Endothelial cell of umbilical vein (primary cell): ENCODE results near the gene MAPK6. TPM values are rescaled to one million over a fixed set of nuclear protein-coding genes. Genes with fewer than 3 reads are reported as not detected.

Experiments
- BruUV-seq: library from RNA; stranded (reverse); fragments of 400-500 nt; replicated peaks from 2 replicates; lab custom pipeline; 2021; lab: Mats Ljungman, UMichigan
- CTCF ChIA-PET: fragments of 300-600, 350-600 bp; sonication (Branson Sonifier 250); formaldehyde crosslinking; loops from one replicate; lab custom pipeline; 2021; ENCODE audit warnings: antibody characterized with exemption, inconsistent platforms; lab: Charles Lee
- POLR2A ChIA-PET: fragments of 300-600, 350-600 bp; sonication (Branson Sonifier 250); formaldehyde crosslinking; loops from one replicate; lab custom pipeline; 2021; ENCODE audit warnings: antibody characterized with exemption, inconsistent platforms; lab: Charles Lee
- DNase-seq: peaks from one replicate; pipeline ENCODE4 v3.0.0-alpha.2; 2011; ENCODE audit warnings: low read depth, low spot score
- FAIRE-seq: peaks from 2 replicates; lab custom pipeline; 2011; peaks lifted over from hg19 to GRCh38; lab: Jason Lieb, UNC
- H2AFZ ChIP-seq: 2 replicates; pipeline ENCODE4 v1.6.0; 2012; ENCODE audit warnings: low read depth, low read length, control low read depth, inconsistent platforms
- H3K27ac ChIP-seq: 2 replicates; pipeline ENCODE4 v1.5.1; 2011; ENCODE audit warnings: low read depth, mild to moderate bottlenecking, control low read depth, low read length, moderate library complexity; ENCODE audit not compliant: insufficient read depth
- H3K27me3 ChIP-seq, 2 experiments: 2 replicates each; pipeline versions ENCODE4 v1.6.0 to v1.6.1; 2011; ENCODE audit warnings: low read length in 2 of 2, mixed read lengths in 1 of 2; ENCODE audit not compliant: control insufficient read depth in 2 of 2, insufficient read depth in 2 of 2
- H3K36me3 ChIP-seq, 2 experiments: 2 replicates in 1 of 2; 3 replicates in 1 of 2; pipeline ENCODE4 v1.5.1; 2011; ENCODE audit warnings: low read length in 2 of 2, mild to moderate bottlenecking in 1 of 2, moderate library complexity in 1 of 2; ENCODE audit not compliant: control insufficient read depth in 2 of 2, insufficient read depth in 2 of 2; ENCODE audit errors: extremely low read depth in 1 of 2
- H3K4me1 ChIP-seq: 3 replicates; pipeline ENCODE4 v1.5.1; 2011; ENCODE audit warnings: mild to moderate bottlenecking, low read length; ENCODE audit not compliant: control insufficient read depth, insufficient read depth; ENCODE audit errors: extremely low read depth
- H3K4me2 ChIP-seq: 2 replicates; pipeline ENCODE4 v1.6.1; 2011; ENCODE audit warnings: low read length, control low read depth, mixed read lengths; ENCODE audit not compliant: insufficient read depth
- H3K4me3 ChIP-seq, 3 experiments: fragments of 200-600 bp in 1 of 3; sonication (generic), shearing (Covaris generic) in 1 of 3; replicated peaks in 1 of 3; 2 replicates each; pipeline ENCODE4 v1.5.1; 2011 to 2016; ENCODE audit warnings: control low read depth in 3 of 3, low read length in 3 of 3, mild to moderate bottlenecking in 2 of 3, inconsistent platforms in 1 of 3, low read depth in 1 of 3, moderate library complexity in 1 of 3; ENCODE audit not compliant: insufficient read depth in 1 of 3
- H3K79me2 ChIP-seq: 2 replicates; pipeline ENCODE4 v1.6.0; 2012; ENCODE audit warnings: low read length, inconsistent platforms; ENCODE audit not compliant: control insufficient read depth, insufficient read depth
- H3K9ac ChIP-seq: replicated peaks from 2 replicates; pipeline ENCODE3; 2011; ENCODE audit warnings: low read length, control low read depth; ENCODE audit not compliant: insufficient read depth; ENCODE audit errors: extremely low read depth
- H3K9me1 ChIP-seq: replicated peaks from 3 replicates; pipeline ENCODE4 v1.6.0; 2011; ENCODE audit warnings: mild to moderate bottlenecking, low read length; ENCODE audit not compliant: control insufficient read depth, insufficient read depth; ENCODE audit errors: extremely low read depth
- H3K9me3 ChIP-seq: replicated peaks from 2 replicates; pipeline ENCODE4 v1.5.1; 2012; ENCODE audit warnings: low read length, inconsistent platforms; ENCODE audit not compliant: control insufficient read depth, insufficient read depth
- H4K20me1 ChIP-seq: replicated peaks from 2 replicates; pipeline ENCODE3; 2011; ENCODE audit warnings: mild to moderate bottlenecking, low read length; ENCODE audit not compliant: control insufficient read depth, insufficient read depth; ENCODE audit errors: extremely low read depth
- EZH2 ChIP-seq: IDR thresholded peaks from 2 replicates; pipeline ENCODE4 v1.6.1; 2012; ENCODE audit warnings: borderline replicate concordance, low read depth, mild to moderate bottlenecking, moderate library complexity, low read length, inconsistent platforms; ENCODE audit not compliant: severe bottlenecking
- FOS ChIP-seq: IDR thresholded peaks from 2 replicates; pipeline ENCODE4 v1.6.1; 2011; ENCODE audit warnings: mild to moderate bottlenecking, low read length, moderate library complexity, borderline replicate concordance; ENCODE audit not compliant: insufficient read depth
- GATA2 ChIP-seq: IDR thresholded peaks from 2 replicates; pipeline ENCODE4 v1.7.0; 2011; ENCODE audit warnings: low read depth, mild to moderate bottlenecking, moderate library complexity, mixed read lengths, low read length; ENCODE audit not compliant: insufficient read length, insufficient read depth
- JUN ChIP-seq: IDR thresholded peaks from 2 replicates; pipeline ENCODE4 v1.6.1; 2011; ENCODE audit warnings: borderline replicate concordance, low read depth; ENCODE audit not compliant: insufficient read length, insufficient read depth
- MYC ChIP-seq: IDR thresholded peaks from one replicate; pipeline ENCODE4 v1.6.1; 2011; ENCODE audit warnings: mild to moderate bottlenecking, low read depth, low read length
- POLR2A ChIP-seq: IDR thresholded peaks from 2 replicates; pipeline ENCODE4 v1.6.1; 2012; ENCODE audit warnings: low read depth, mild to moderate bottlenecking, control low read depth, low read length
- POLR2AphosphoS5 ChIP-seq: IDR thresholded peaks from 2 replicates; pipeline ENCODE4 v1.6.1; 2012; ENCODE audit warnings: low read depth, mild to moderate bottlenecking, control low read depth, low read length, moderate library complexity; ENCODE audit not compliant: insufficient read depth
- dilution Hi-C: fragments of 300-500 bp; cut with MboI; formaldehyde crosslinking; loops from one replicate; pipeline ENCODE4 v1.15.0; 2019; ENCODE audit warnings: low sequenced_read_pairs; ENCODE audit not compliant: extremely low pct_ligation_motif_present
- intact Hi-C: fragments of 100-400 bp; cut with micrococcal nuclease; formaldehyde crosslinking; loops from one replicate; pipeline ENCODE4 v1.10.0; 2022
- polyA plus RNA-seq, 4 experiments: library from polyadenylated mRNA; depleted of rRNA in 3 of 4; stranded (reverse) in 3 of 4; unstranded in 1 of 4; fragments of >200 nt; gene quantifications; 2 replicates each; pipeline versions ENCODE4 v1.2.1 to v1.2.3, GENCODE V29; 2011 to 2012; ENCODE audit warnings: missing spikeins in 1 of 4
- total RNA-seq: library from RNA; stranded (reverse); gene quantifications from 2 replicates; pipeline ENCODE4 v1.2.3, GENCODE V29; 2021
- TF ChIP-seq, protein P1 (sequence below): IDR thresholded peaks from 2 replicates; pipeline ENCODE4 v1.6.1; 2011; ENCODE audit not compliant: insufficient read depth, insufficient read length
- TF ChIP-seq, protein P2 (sequence below), 2 donors: IDR thresholded peaks; 1 replicate in 1 of 2; 2 replicates in 1 of 2; pipeline ENCODE4 v1.5.1; 2011; ENCODE audit warnings: low read length in 2 of 2, mild to moderate bottlenecking in 2 of 2, moderate library complexity in 2 of 2, control low read depth in 1 of 2, inconsistent platforms in 1 of 2, low read depth in 1 of 2; ENCODE audit not compliant: insufficient read depth in 1 of 2; ENCODE audit errors: extremely low read depth in 1 of 2

Gene MAPK6
- total and polyA plus RNA-seq, 2 donors (not counting 3 experiments of a cell fraction or from before 2014, with no cell fraction given): 10.9 to 37.4 TPM

DNA sequence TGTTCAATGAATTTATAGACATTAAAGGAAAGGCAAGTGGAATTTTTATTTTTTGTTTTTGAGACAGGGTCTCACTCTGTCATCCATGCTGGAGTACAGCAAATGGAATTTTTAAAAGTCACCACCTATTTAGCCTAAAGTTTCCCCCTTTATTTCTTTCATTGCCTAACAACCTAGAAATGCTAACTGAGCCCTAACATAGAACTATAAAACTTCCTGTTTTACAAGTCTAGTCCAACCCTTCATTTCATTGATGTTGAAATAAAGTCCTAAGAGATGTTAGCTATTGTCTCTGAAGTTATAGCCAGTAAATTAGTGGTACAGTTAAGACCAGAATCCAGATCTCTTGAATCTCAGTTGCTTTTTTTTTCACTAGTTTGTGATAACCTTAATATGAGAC lies 39.0 kb downstream of the MAPK6 start:
- Histone ChIP-seq H4K20me1 (no peaks in the 10 kb centered on the region), H3K4me3 (no peak overlapping the region), H3K36me3 (peaks cover 12 to 21% of the 10 kb centered on the region in 2 experiments), H3K27me3 (no peaks in the 10 kb centered on the region), H3K9ac (no peak overlapping the region), H2AFZ (no peak overlapping the region), H3K9me3 (no peaks in the 10 kb centered on the region), H3K4me1 (no peaks in the 10 kb centered on the region), H3K79me2 (no peaks in the 10 kb centered on the region), H3K9me1 (no peaks in the 10 kb centered on the region), H3K4me2 (no peak overlapping the region), H3K27ac (no peak overlapping the region)
- TF ChIP-seq FOS: no peak
- TF ChIP-seq, protein P1, sequence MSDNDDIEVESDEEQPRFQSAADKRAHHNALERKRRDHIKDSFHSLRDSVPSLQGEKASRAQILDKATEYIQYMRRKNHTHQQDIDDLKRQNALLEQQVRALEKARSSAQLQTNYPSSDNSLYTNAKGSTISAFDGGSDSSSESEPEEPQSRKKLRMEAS: no peak
- TF ChIP-seq GATA2: no peak
- no peak for TF ChIP-seq MYC
- TF ChIP-seq POLR2AphosphoS5: no peak
- TF ChIP-seq JUN: no peak
- TF ChIP-seq, protein P2, sequence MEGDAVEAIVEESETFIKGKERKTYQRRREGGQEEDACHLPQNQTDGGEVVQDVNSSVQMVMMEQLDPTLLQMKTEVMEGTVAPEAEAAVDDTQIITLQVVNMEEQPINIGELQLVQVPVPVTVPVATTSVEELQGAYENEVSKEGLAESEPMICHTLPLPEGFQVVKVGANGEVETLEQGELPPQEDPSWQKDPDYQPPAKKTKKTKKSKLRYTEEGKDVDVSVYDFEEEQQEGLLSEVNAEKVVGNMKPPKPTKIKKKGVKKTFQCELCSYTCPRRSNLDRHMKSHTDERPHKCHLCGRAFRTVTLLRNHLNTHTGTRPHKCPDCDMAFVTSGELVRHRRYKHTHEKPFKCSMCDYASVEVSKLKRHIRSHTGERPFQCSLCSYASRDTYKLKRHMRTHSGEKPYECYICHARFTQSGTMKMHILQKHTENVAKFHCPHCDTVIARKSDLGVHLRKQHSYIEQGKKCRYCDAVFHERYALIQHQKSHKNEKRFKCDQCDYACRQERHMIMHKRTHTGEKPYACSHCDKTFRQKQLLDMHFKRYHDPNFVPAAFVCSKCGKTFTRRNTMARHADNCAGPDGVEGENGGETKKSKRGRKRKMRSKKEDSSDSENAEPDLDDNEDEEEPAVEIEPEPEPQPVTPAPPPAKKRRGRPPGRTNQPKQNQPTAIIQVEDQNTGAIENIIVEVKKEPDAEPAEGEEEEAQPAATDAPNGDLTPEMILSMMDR (IDR thresholded peaks at IDR 0.05; ENCODE audit: extremely low read depth in 1 of 2, insufficient read depth in 1 of 2, low read depth in 1 of 2, low read length in 2 of 2): no peak
- TF ChIP-seq EZH2: no peak
- TF ChIP-seq POLR2A: no peak
- ChIA-PET CTCF (interaction anchor here (1.0 to 2.0 kb wide), 3 partner anchors 10 to 21 kb away, joined by 3 to 7 read pairs (median 3); no protein-coding TSS in a partner anchor), POLR2A (no interaction called here)
- DNase-seq: no peak
- intact Hi-C loops (no loop called here), dilution Hi-C loops (no loop called here)
- no TSS peak for BruUV-seq
- no peak for FAIRE-seq
